Loucy (cell line): ENCODE data around the gene COL6A5.

Source experiments
- H2AFZ ChIP-seq: fragments of 200-600 bp; sonication (generic); 2 replicates; pipeline ENCODE4 v1.6.0; 2016; ENCODE audit warnings: antibody characterized with exemption, mild to moderate bottlenecking, low read length, moderate library complexity
- H3F3A ChIP-seq: fragments of 200-600 bp; 2 replicates; pipeline ENCODE4 v1.6.0; 2016; ENCODE audit warnings: antibody characterized with exemption, low read depth, mild to moderate bottlenecking
- H3K27me3 ChIP-seq: fragments of 200-600 bp; sonication (generic); 2 replicates; pipeline ENCODE4 v1.6.1; 2014; ENCODE audit warnings: low read length, mild to moderate bottlenecking; ENCODE audit not compliant: insufficient read depth, poor library complexity, severe bottlenecking
- H3K36me3 ChIP-seq: fragments of 200-600 bp; sonication (generic); 2 replicates; pipeline ENCODE4 v1.6.1; 2016; ENCODE audit warnings: low read length; ENCODE audit not compliant: insufficient read depth
- H3K4me1 ChIP-seq: fragments of 200-600 bp; sonication (generic); 2 replicates; pipeline ENCODE4 v1.5.1; 2014; ENCODE audit warnings: low read length, mild to moderate bottlenecking; ENCODE audit not compliant: insufficient read depth, poor library complexity, severe bottlenecking
- H3K4me2 ChIP-seq: fragments of 200-600 bp; sonication (generic); 2 replicates; pipeline ENCODE4 v1.6.0; 2014; ENCODE audit warnings: antibody characterized with exemption, low read length, low read depth, mild to moderate bottlenecking; ENCODE audit not compliant: poor library complexity, severe bottlenecking
- H3K4me3 ChIP-seq: fragments of 200-600 bp; sonication (generic); 2 replicates; pipeline ENCODE4 v1.5.1; 2014; ENCODE audit warnings: low read length, mild to moderate bottlenecking, mixed read lengths; ENCODE audit not compliant: poor library complexity, severe bottlenecking
- H3K79me2 ChIP-seq: fragments of 200-600 bp; sonication (generic); 2 replicates; pipeline ENCODE4 v1.6.1; 2014; ENCODE audit warnings: low read length; ENCODE audit not compliant: insufficient read depth
- H3K9ac ChIP-seq: fragments of 200-600 bp; sonication (generic); 2 replicates; pipeline ENCODE4 v1.6.0; 2014; ENCODE audit warnings: mild to moderate bottlenecking, low read depth, low read length, moderate library complexity; ENCODE audit not compliant: poor library complexity, severe bottlenecking
- H3K9me2 ChIP-seq: fragments of 200-600 bp; sonication (generic); replicated peaks from 2 replicates; pipeline ENCODE4 v1.6.1; 2016; ENCODE audit warnings: low read depth, low read length, mixed read lengths
- H3K9me3 ChIP-seq: fragments of 200-600 bp; sonication (generic); 2 replicates; pipeline ENCODE4 v1.6.1; 2014; ENCODE audit warnings: mild to moderate bottlenecking, antibody characterized with exemption, low read length, low read depth; ENCODE audit not compliant: insufficient read depth
- H4K20me1 ChIP-seq: fragments of 200-600 bp; sonication (generic); 2 replicates; pipeline ENCODE4 v1.6.0; 2014; ENCODE audit warnings: antibody characterized with exemption, low read length, mild to moderate bottlenecking; ENCODE audit not compliant: insufficient read depth, poor library complexity, severe bottlenecking
- CTCF ChIP-seq: fragments of 200-600 bp; sonication (generic); conservative IDR thresholded peaks from 2 replicates; pipeline ENCODE4 v1.5.1; 2014; ENCODE audit warnings: mild to moderate bottlenecking, antibody characterized with exemption, low read length
- EZH2phosphoT487 ChIP-seq: fragments of 200-600 bp; IDR thresholded peaks from 2 replicates; pipeline ENCODE4 v1.6.1; 2018; ENCODE audit warnings: antibody characterized with exemption, mild to moderate bottlenecking, moderate library complexity, borderline replicate concordance

The COL6A5 gene

GRCh38 chr3:130528120-130528519 lies 182.6 kb downstream of the COL6A5 start:
- H3F3A ChIP-seq = no peaks in the 10 kb centered on the region
- no peak for TF ChIP-seq EZH2phosphoT487
- no peak for TF ChIP-seq CTCF

GRCh38 chr3:130529486-130530215 lies 184.2 kb downstream of the COL6A5 start:
- Histone ChIP-seq H3K4me2 (no peak overlapping the region), H3K9ac (no peak overlapping the region), H2AFZ (no peak overlapping the region; the same call in 1 of the 2 replicates), H3K9me2 (no peaks in the 10 kb centered on the region), H3K79me2 (no peaks in the 10 kb centered on the region), H3K4me1 (peaks cover 6% of the 10 kb centered on the region), H3K4me3 (no peak overlapping the region), H3F3A (no peaks in the 10 kb centered on the region), H4K20me1 (no peaks in the 10 kb centered on the region), H3K9me3 (no peaks in the 10 kb centered on the region), H3K36me3 (no peaks in the 10 kb centered on the region), H3K27me3 (no peaks in the 10 kb centered on the region)
- TF ChIP-seq EZH2phosphoT487 (no peak), CTCF (no peak)

More at GRCh38 chr3:130528120-130528519, 182.6 kb downstream of the COL6A5 start:
- Histone ChIP-seq H2AFZ (no peak overlapping the region), H3K4me2 (no peak overlapping the region), H3K9ac (no peak overlapping the region), H3K4me1 (peaks cover 6% of the 10 kb centered on the region), H3K36me3 (no peaks in the 10 kb centered on the region), H3K4me3 (no peak overlapping the region), H3K27me3 (peaks cover 3% of the 10 kb centered on the region), H3K9me3 (no peaks in the 10 kb centered on the region), H3K9me2 (no peaks in the 10 kb centered on the region), H3K79me2 (no peaks in the 10 kb centered on the region), H4K20me1 (no peaks in the 10 kb centered on the region)

GRCh38 chr3:130533247-130533646 lies 187.8 kb downstream of the COL6A5 start:
- Histone ChIP-seq H3K27me3 (no peaks in the 10 kb centered on the region), H3K4me2 (no peak overlapping the region), H3K9ac (no peak overlapping the region), H2AFZ (no peak overlapping the region), H3K4me3 (no peak overlapping the region), H3K4me1 (peaks cover 6% of the 10 kb centered on the region), H3K36me3 (no peaks in the 10 kb centered on the region), H3F3A (no peaks in the 10 kb centered on the region), H3K9me3 (no peaks in the 10 kb centered on the region), H3K79me2 (no peaks in the 10 kb centered on the region), H3K9me2 (no peaks in the 10 kb centered on the region), H4K20me1 (no peaks in the 10 kb centered on the region)
- TF ChIP-seq CTCF (no peak), EZH2phosphoT487 (no peak)
